Measurements from ENCODE around the gene VDR. TPM values are rescaled to one million over a fixed set of nuclear protein-coding genes. Genes with fewer than 3 reads are reported as not detected.

The VDR gene
- total RNA-seq, 1 donor from 2014 or later, result not detected

GRCh38 chr12:47881051-47881450 lies 23.7 kb downstream of the VDR start:
- H3K36me3 Mint-ChIP-seq (ENCODE audit: unreplicated experiment), result no peaks in the 10 kb centered on the region
- H3K9me3 Mint-ChIP-seq (ENCODE audit: unreplicated experiment), result peaks cover 8% of the 10 kb centered on the region
- H3K4me1 Mint-ChIP-seq (ENCODE audit: low read depth, unreplicated experiment), result no peaks in the 10 kb centered on the region
- DNase-seq, result no peak
- no peaks in the 10 kb centered on the region for H3K27me3 Mint-ChIP-seq (ENCODE audit: unreplicated experiment)
- TF ChIP-seq CTCF (IDR thresholded peaks at IDR 0.05; ENCODE audit: partially characterized antibody, unreplicated experiment), result no peak
- H3K4me3 Mint-ChIP-seq (ENCODE audit: unreplicated experiment), result no peak overlapping the region
- H3K27ac Mint-ChIP-seq (ENCODE audit: unreplicated experiment), result no peak overlapping the region

DNA sequence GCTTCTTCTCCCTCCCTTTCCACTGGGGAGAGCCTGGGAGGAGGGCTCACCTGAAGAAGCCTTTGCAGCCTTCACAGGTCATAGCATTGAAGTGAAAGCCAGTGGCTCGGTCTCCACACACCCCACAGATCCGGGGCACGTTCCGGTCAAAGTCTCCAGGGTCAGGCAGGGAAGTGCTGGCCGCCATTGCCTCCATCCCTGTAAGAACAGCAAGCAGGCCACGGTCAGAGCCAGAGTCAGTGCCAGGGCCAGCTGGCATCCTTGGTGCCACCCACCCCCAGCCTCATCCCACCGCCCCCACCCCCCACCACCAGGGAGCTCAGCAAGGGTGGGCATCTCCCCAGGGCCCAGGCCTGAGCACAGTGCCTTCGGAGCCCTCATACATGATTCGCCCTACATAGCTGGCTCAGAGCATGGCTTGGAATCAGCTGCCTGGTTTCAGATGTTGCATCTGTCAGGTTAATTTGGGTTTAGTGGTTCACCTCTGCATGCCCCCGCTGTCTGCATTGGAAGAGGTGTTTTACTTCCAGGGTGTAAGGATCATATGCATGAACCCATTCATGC lies 25.8 kb downstream of the VDR start:
- H3K4me3 Mint-ChIP-seq (ENCODE audit: unreplicated experiment), result no peak overlapping the region
- no peak for TF ChIP-seq CTCF (IDR thresholded peaks at IDR 0.05; ENCODE audit: partially characterized antibody, unreplicated experiment)

GRCh38 chr12:47878293-47878917 lies 26.4 kb downstream of the VDR start:
- no peak for DNase-seq
- Mint-ChIP-seq H3K9me3 (ENCODE audit: unreplicated experiment) (peaks cover 8% of the 10 kb centered on the region), H3K4me3 (ENCODE audit: unreplicated experiment) (no peak overlapping the region), H3K36me3 (ENCODE audit: unreplicated experiment) (no peaks in the 10 kb centered on the region), H3K4me1 (ENCODE audit: low read depth, unreplicated experiment) (peaks cover 3% of the 10 kb centered on the region), H3K27me3 (ENCODE audit: unreplicated experiment) (no peaks in the 10 kb centered on the region), H3K27ac (ENCODE audit: unreplicated experiment) (no peak overlapping the region)
- TF ChIP-seq CTCF (IDR thresholded peaks at IDR 0.05; ENCODE audit: partially characterized antibody, unreplicated experiment), result no peak

More for the DNA sequence above, 25.8 kb downstream of the VDR start:
- H3K27ac Mint-ChIP-seq (ENCODE audit: unreplicated experiment), result no peak overlapping the region
- no peaks in the 10 kb centered on the region for H3K36me3 Mint-ChIP-seq (ENCODE audit: unreplicated experiment)
- no peaks in the 10 kb centered on the region for H3K27me3 Mint-ChIP-seq (ENCODE audit: unreplicated experiment)
- H3K9me3 Mint-ChIP-seq (ENCODE audit: unreplicated experiment), result peaks cover 8% of the 10 kb centered on the region
- peaks cover 3% of the 10 kb centered on the region for H3K4me1 Mint-ChIP-seq (ENCODE audit: low read depth, unreplicated experiment)
- DNase-seq, result no peak

DNA sequence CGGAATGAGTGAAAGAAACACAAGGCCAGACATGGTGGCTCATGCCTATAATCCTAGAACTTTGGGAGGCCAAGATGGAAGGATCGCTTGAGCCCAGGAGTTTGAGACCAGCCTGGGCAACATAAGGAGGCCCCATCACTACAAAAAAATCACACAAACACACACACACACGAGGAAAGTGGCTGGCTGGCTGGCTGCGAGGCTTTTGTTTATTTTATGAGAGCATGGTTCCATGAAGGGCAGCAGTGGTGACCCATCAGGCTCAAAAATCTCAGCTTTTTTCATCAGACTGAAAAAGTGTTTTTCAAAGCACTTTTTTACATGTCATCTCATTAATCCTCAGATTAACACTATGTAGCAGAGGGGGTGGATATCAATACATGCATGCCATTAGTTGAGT lies 27.7 kb downstream of the VDR start:
- DNase-seq, result no peak
- TF ChIP-seq CTCF (IDR thresholded peaks at IDR 0.05; ENCODE audit: partially characterized antibody, unreplicated experiment), result no peak
- H3K4me1 Mint-ChIP-seq (ENCODE audit: low read depth, unreplicated experiment), result peaks cover 3% of the 10 kb centered on the region
- H3K27me3 Mint-ChIP-seq (ENCODE audit: unreplicated experiment), result peaks cover 2% of the 10 kb centered on the region
- no peak overlapping the region for H3K4me3 Mint-ChIP-seq (ENCODE audit: unreplicated experiment)
- no peak overlapping the region for H3K27ac Mint-ChIP-seq (ENCODE audit: unreplicated experiment)
- peaks cover 7% of the 10 kb centered on the region for H3K9me3 Mint-ChIP-seq (ENCODE audit: unreplicated experiment)
- H3K36me3 Mint-ChIP-seq (ENCODE audit: unreplicated experiment), result no peaks in the 10 kb centered on the region

DNA sequence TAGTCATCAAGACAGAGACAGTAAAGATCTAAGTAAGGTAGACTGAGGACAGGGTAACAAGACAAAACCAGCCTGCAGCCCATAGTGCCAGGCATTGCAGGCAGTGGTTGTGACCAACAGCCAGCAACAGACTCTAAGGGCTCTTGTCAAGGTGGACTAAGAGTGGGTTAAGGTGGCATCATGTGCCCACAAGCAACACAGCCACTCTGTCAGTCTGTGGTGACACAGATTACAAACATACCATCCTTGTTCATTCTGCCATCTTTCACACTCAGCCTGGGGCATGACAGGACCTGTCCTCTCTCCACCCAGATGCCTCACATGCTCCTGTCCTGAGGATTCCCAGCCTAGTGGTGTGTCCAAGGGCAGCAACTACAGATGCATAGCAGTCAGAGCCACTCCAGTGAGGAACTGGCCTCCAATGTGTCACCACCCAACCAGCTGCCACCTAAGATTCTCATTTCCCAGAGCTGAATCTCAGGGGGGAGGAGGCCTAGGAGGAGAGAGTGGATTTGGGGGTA lies 28.3 kb downstream of the VDR start:
- DNase-seq, result no peak
- Mint-ChIP-seq H3K9me3 (ENCODE audit: unreplicated experiment) (peaks cover 4% of the 10 kb centered on the region), H3K36me3 (ENCODE audit: unreplicated experiment) (no peaks in the 10 kb centered on the region), H3K4me1 (ENCODE audit: low read depth, unreplicated experiment) (peaks cover 3% of the 10 kb centered on the region), H3K27me3 (ENCODE audit: unreplicated experiment) (peaks cover 2% of the 10 kb centered on the region), H3K4me3 (ENCODE audit: unreplicated experiment) (no peak overlapping the region), H3K27ac (ENCODE audit: unreplicated experiment) (no peak overlapping the region)
- no peak for TF ChIP-seq CTCF (IDR thresholded peaks at IDR 0.05; ENCODE audit: partially characterized antibody, unreplicated experiment)
